ENCODE results near the gene CD40LG. TPM values are rescaled to one million over a fixed set of nuclear protein-coding genes. Genes with fewer than 3 reads are reported as not detected.

CD40LG gene
- total RNA-seq, 1 experiment from 2014 or later = not detected

GRCh38 chrX:136662976-136663375 lies 15.0 kb downstream of the CD40LG start:
- TF ChIP-seq EZH2phosphoT487 (IDR thresholded peaks at IDR 0.05; ENCODE audit: borderline replicate concordance, low read length) = no peak
- TF ChIP-seq, protein P1, sequence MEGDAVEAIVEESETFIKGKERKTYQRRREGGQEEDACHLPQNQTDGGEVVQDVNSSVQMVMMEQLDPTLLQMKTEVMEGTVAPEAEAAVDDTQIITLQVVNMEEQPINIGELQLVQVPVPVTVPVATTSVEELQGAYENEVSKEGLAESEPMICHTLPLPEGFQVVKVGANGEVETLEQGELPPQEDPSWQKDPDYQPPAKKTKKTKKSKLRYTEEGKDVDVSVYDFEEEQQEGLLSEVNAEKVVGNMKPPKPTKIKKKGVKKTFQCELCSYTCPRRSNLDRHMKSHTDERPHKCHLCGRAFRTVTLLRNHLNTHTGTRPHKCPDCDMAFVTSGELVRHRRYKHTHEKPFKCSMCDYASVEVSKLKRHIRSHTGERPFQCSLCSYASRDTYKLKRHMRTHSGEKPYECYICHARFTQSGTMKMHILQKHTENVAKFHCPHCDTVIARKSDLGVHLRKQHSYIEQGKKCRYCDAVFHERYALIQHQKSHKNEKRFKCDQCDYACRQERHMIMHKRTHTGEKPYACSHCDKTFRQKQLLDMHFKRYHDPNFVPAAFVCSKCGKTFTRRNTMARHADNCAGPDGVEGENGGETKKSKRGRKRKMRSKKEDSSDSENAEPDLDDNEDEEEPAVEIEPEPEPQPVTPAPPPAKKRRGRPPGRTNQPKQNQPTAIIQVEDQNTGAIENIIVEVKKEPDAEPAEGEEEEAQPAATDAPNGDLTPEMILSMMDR (conservative IDR thresholded peaks at IDR 0.05; ENCODE audit: low read depth, low read length) = no peak
- TF ChIP-seq EZH2 (IDR thresholded peaks at IDR 0.05; ENCODE audit: low read length, unreplicated experiment) = no peak
- no peak overlapping the region for H3K4me3 ChIP-seq (ENCODE audit: low read length)
- H3K36me3 ChIP-seq (ENCODE audit: low read depth, low read length) = no peaks in the 10 kb centered on the region
- no peaks in the 10 kb centered on the region for H3K79me2 ChIP-seq (ENCODE audit: low read length)
- ATAC-seq = no peak
- H3K4me2 ChIP-seq (ENCODE audit: low read length) = no peak overlapping the region
- no peaks in the 10 kb centered on the region for H3K27me3 ChIP-seq (ENCODE audit: low read length)
- H3K9me2 ChIP-seq (replicated peaks; ENCODE audit: low read length) = no peaks in the 10 kb centered on the region
- H4K20me1 ChIP-seq (ENCODE audit: low read length) = no peaks in the 10 kb centered on the region
- ChIA-PET CTCF (no interaction called here), POLR2A (ENCODE audit: unreplicated experiment) (no interaction called here)
- H3K9me3 ChIP-seq (ENCODE audit: low read length) = no peaks in the 10 kb centered on the region
- no peak overlapping the region for H2AFZ ChIP-seq (ENCODE audit: low read length)
- no peaks in the 10 kb centered on the region for H3F3A ChIP-seq (ENCODE audit: low read length, unreplicated experiment)
- H3K4me1 ChIP-seq (ENCODE audit: insufficient read depth, low read length) = no peaks in the 10 kb centered on the region
- intact Hi-C loops (cut with micrococcal nuclease) = no loop called here
- H3K27ac ChIP-seq (ENCODE audit: low read length) = no peak overlapping the region
- H3K9ac ChIP-seq (ENCODE audit: low read length) = no peak overlapping the region
- no TSS peak for BruUV-seq (replicated peaks)
- no peak for DNase-seq

- TF ChIP-seq EZH2 (IDR thresholded peaks at IDR 0.05; ENCODE audit: low read length, unreplicated experiment) = no peak
- TF ChIP-seq, protein P1 (conservative IDR thresholded peaks at IDR 0.05; ENCODE audit: low read depth, low read length) = no peak
- TF ChIP-seq EZH2phosphoT487 (IDR thresholded peaks at IDR 0.05; ENCODE audit: borderline replicate concordance, low read length) = no peak
- no peak for ATAC-seq
- intact Hi-C loops (cut with micrococcal nuclease) = no loop called here
- H3K9me2 ChIP-seq (replicated peaks; ENCODE audit: low read length) = no peaks in the 10 kb centered on the region
- DNase-seq = no peak
- no peak overlapping the region for H3K4me3 ChIP-seq (ENCODE audit: low read length)
- no peaks in the 10 kb centered on the region for H3K4me1 ChIP-seq (ENCODE audit: insufficient read depth, low read length)
- H3K9me3 ChIP-seq (ENCODE audit: low read length) = no peaks in the 10 kb centered on the region
- BruUV-seq (replicated peaks) = no TSS peak
- no peak overlapping the region for H3K27ac ChIP-seq (ENCODE audit: low read length)
- no peak overlapping the region for H2AFZ ChIP-seq (ENCODE audit: low read length)
- no peaks in the 10 kb centered on the region for H3F3A ChIP-seq (ENCODE audit: low read length, unreplicated experiment)
- CTCF ChIA-PET = no interaction called here
- H3K27me3 ChIP-seq (ENCODE audit: low read length) = no peaks in the 10 kb centered on the region
- POLR2A ChIA-PET (ENCODE audit: unreplicated experiment) = no interaction called here
- H3K79me2 ChIP-seq (ENCODE audit: low read length) = no peaks in the 10 kb centered on the region
- no peak overlapping the region for H3K4me2 ChIP-seq (ENCODE audit: low read length)
- H3K9ac ChIP-seq (ENCODE audit: low read length) = no peak overlapping the region
- H4K20me1 ChIP-seq (ENCODE audit: low read length) = no peaks in the 10 kb centered on the region
- no peaks in the 10 kb centered on the region for H3K36me3 ChIP-seq (ENCODE audit: low read depth, low read length)
These were observed 17.4 kb downstream of the CD40LG start for GRCh38 chrX:136665258-136665900.

GRCh38 chrX:136666088-136666487 lies 18.1 kb downstream of the CD40LG start:
- H3K4me2 ChIP-seq (ENCODE audit: low read length) = no peak overlapping the region
- H3K27ac ChIP-seq (ENCODE audit: low read length) = no peak overlapping the region
- BruUV-seq (replicated peaks) = no TSS peak
- no peaks in the 10 kb centered on the region for H3K27me3 ChIP-seq (ENCODE audit: low read length)
- POLR2A ChIA-PET (ENCODE audit: unreplicated experiment) = no interaction called here
- no peaks in the 10 kb centered on the region for H3F3A ChIP-seq (ENCODE audit: low read length, unreplicated experiment)
- no peak for TF ChIP-seq EZH2phosphoT487 (IDR thresholded peaks at IDR 0.05; ENCODE audit: borderline replicate concordance, low read length)
- TF ChIP-seq, protein P1 (conservative IDR thresholded peaks at IDR 0.05; ENCODE audit: low read depth, low read length) = no peak
- TF ChIP-seq EZH2 (IDR thresholded peaks at IDR 0.05; ENCODE audit: low read length, unreplicated experiment) = no peak
- no peaks in the 10 kb centered on the region for H3K79me2 ChIP-seq (ENCODE audit: low read length)
- intact Hi-C loops (cut with micrococcal nuclease) = no loop called here
- no peaks in the 10 kb centered on the region for H3K9me2 ChIP-seq (replicated peaks; ENCODE audit: low read length)
- no peak overlapping the region for H2AFZ ChIP-seq (ENCODE audit: low read length)
- no peaks in the 10 kb centered on the region for H3K9me3 ChIP-seq (ENCODE audit: low read length)
- H3K9ac ChIP-seq (ENCODE audit: low read length) = no peak overlapping the region
- no peaks in the 10 kb centered on the region for H3K36me3 ChIP-seq (ENCODE audit: low read depth, low read length)
- ATAC-seq (no peak), DNase-seq (no peak)
- H3K4me1 ChIP-seq (ENCODE audit: insufficient read depth, low read length) = no peaks in the 10 kb centered on the region
- H4K20me1 ChIP-seq (ENCODE audit: low read length) = no peaks in the 10 kb centered on the region
- no peak overlapping the region for H3K4me3 ChIP-seq (ENCODE audit: low read length)
- CTCF ChIA-PET = no interaction called here
